ENCODE data around the gene IGF2BP2.
A peak's percentile ranks its signal among the peaks of the same experiment; 100 is the strongest.

The IGF2BP2 gene

DNA sequence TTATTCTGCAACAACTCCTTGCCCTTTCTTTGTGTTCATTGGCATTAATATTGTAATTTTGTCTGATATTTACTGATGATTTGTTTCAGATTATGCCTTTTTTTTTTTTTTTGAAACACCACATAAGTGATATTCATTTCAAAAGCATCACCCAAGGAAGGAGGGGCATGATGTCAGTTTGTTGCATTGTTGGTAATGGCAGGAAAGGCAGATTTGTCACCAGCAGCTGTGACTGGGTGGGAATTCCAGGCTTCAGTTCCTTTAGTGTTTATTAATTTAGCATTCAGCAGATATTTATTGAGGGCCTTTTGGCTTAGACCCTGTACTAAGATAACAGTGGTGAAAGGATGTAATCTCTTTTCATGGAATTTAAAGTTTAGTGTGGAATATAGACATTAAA lies 219.3 kb downstream of the IGF2BP2 start:
- Histone ChIP-seq H3K27ac (ENCODE audit: low read length) (no peak overlapping the region), H4K20me1 (ENCODE audit: insufficient read depth, low read length) (no peaks in the 10 kb centered on the region), H3K9me3 (ENCODE audit: insufficient read depth, low read length) (no peaks in the 10 kb centered on the region), H3K9ac (ENCODE audit: low read length) (no peak overlapping the region), H3K27me3 (ENCODE audit: low read depth, low read length) (no peaks in the 10 kb centered on the region), H3K36me3 (replicated peaks; ENCODE audit: low read depth, low read length) (peaks cover 34% of the 10 kb centered on the region), H3K4me2 (ENCODE audit: low read length) (no peak overlapping the region), H3K79me2 (ENCODE audit: low read length) (no peaks in the 10 kb centered on the region), H2AFZ (ENCODE audit: low read depth, low read length) (no peak overlapping the region), H3K4me3 (ENCODE audit: low read length) (no peak overlapping the region), H3K4me1 (ENCODE audit: low read length) (no peaks in the 10 kb centered on the region)
- TF ChIP-seq EZH2phosphoT487 (IDR thresholded peaks at IDR 0.05; ENCODE audit: low read depth) = no peak
- TF ChIP-seq, protein P1, sequence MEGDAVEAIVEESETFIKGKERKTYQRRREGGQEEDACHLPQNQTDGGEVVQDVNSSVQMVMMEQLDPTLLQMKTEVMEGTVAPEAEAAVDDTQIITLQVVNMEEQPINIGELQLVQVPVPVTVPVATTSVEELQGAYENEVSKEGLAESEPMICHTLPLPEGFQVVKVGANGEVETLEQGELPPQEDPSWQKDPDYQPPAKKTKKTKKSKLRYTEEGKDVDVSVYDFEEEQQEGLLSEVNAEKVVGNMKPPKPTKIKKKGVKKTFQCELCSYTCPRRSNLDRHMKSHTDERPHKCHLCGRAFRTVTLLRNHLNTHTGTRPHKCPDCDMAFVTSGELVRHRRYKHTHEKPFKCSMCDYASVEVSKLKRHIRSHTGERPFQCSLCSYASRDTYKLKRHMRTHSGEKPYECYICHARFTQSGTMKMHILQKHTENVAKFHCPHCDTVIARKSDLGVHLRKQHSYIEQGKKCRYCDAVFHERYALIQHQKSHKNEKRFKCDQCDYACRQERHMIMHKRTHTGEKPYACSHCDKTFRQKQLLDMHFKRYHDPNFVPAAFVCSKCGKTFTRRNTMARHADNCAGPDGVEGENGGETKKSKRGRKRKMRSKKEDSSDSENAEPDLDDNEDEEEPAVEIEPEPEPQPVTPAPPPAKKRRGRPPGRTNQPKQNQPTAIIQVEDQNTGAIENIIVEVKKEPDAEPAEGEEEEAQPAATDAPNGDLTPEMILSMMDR (IDR thresholded peaks at IDR 0.05; ENCODE audit: low read depth, low read length) = no peak

DNA sequence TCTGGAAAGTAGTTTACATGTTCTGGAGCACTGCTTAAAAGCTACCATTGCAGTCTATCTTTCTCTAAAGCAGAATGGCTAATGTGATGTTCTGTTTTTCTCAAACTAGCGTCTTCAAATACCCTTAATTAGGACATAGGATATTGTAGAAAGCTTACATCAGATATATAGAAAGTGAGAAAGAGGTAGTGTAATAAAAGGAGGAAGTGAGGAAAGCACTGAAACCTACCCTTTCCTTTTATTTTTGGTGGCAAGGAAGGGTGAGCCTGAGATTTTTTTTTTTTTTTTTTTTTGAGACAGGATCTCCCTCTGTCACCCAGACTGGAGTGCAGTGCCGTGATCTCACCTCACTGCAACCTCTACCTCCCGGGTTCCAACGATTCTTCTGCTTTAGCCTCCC lies 229.3 kb downstream of the IGF2BP2 start:
- peak overlapping the region; percentile 77 for H3K27ac ChIP-seq (ENCODE audit: low read length)
- no peaks in the 10 kb centered on the region for H4K20me1 ChIP-seq (ENCODE audit: insufficient read depth, low read length)
- H3K9me3 ChIP-seq (ENCODE audit: insufficient read depth, low read length) = no peaks in the 10 kb centered on the region
- H3K9ac ChIP-seq (ENCODE audit: low read length) = peak overlapping the region; percentile 27; the same call in 1 of the 2 replicates
- no peak overlapping the region for H2AFZ ChIP-seq (ENCODE audit: low read depth, low read length)
- peaks cover 18% of the 10 kb centered on the region for H3K4me1 ChIP-seq (ENCODE audit: low read length)
- TF ChIP-seq EZH2phosphoT487 (IDR thresholded peaks at IDR 0.05; ENCODE audit: low read depth) = no peak
- TF ChIP-seq, protein P1 (IDR thresholded peaks at IDR 0.05; ENCODE audit: low read depth, low read length) = no peak
- H3K27me3 ChIP-seq (ENCODE audit: low read depth, low read length) = no peaks in the 10 kb centered on the region
- H3K4me3 ChIP-seq (ENCODE audit: low read length) = peak overlapping the region; percentile 25
- peak overlapping the region; percentile 65 for H3K4me2 ChIP-seq (ENCODE audit: low read length)
- peaks cover 9% of the 10 kb centered on the region for H3K36me3 ChIP-seq (replicated peaks; ENCODE audit: low read depth, low read length)
- H3K79me2 ChIP-seq (ENCODE audit: low read length) = no peaks in the 10 kb centered on the region

GRCh38 chr3:185594073-185594472 lies 230.8 kb downstream of the IGF2BP2 start:
- Histone ChIP-seq H3K4me2 (ENCODE audit: low read length) (no peak overlapping the region), H3K27me3 (ENCODE audit: low read depth, low read length) (no peaks in the 10 kb centered on the region), H3K27ac (ENCODE audit: low read length) (no peak overlapping the region), H3K9ac (ENCODE audit: low read length) (no peak overlapping the region), H3K4me3 (ENCODE audit: low read length) (no peak overlapping the region), H3K4me1 (ENCODE audit: low read length) (peaks cover 18% of the 10 kb centered on the region), H3K9me3 (ENCODE audit: insufficient read depth, low read length) (no peaks in the 10 kb centered on the region), H3K79me2 (ENCODE audit: low read length) (peaks cover 5% of the 10 kb centered on the region; the same call in 1 of the 2 replicates), H2AFZ (ENCODE audit: low read depth, low read length) (no peak overlapping the region), H4K20me1 (ENCODE audit: insufficient read depth, low read length) (no peaks in the 10 kb centered on the region), H3K36me3 (replicated peaks; ENCODE audit: low read depth, low read length) (peaks cover 8% of the 10 kb centered on the region)
- TF ChIP-seq EZH2phosphoT487 (IDR thresholded peaks at IDR 0.05; ENCODE audit: low read depth) = no peak
- TF ChIP-seq, protein P1 (IDR thresholded peaks at IDR 0.05; ENCODE audit: low read depth, low read length) = no peak

Measured in OCI-LY3 (cell line).